AG10803 (cell line): ENCODE measurements around the gene CCSER1.
"Not testable (repeated sequence)": the region's sequence is repeated elsewhere in the genome, so short reads cannot be mapped to it uniquely, and the experiment has no call there.

Source experiments
- DNase-seq: peaks from one replicate; pipeline ENCODE4 v3.0.0; 2010; ENCODE audit warnings: low read depth
- H3K4me3 ChIP-seq: 2 replicates; pipeline ENCODE4 v1.5.1; 2011; ENCODE audit warnings: mild to moderate bottlenecking, low read length, control low read depth
- TF ChIP-seq, protein P1 (sequence below): conservative IDR thresholded peaks from 2 replicates; pipeline ENCODE4 v1.5.1; 2011; ENCODE audit warnings: mild to moderate bottlenecking, low read length, control low read depth, inconsistent platforms

Gene CCSER1

DNA sequence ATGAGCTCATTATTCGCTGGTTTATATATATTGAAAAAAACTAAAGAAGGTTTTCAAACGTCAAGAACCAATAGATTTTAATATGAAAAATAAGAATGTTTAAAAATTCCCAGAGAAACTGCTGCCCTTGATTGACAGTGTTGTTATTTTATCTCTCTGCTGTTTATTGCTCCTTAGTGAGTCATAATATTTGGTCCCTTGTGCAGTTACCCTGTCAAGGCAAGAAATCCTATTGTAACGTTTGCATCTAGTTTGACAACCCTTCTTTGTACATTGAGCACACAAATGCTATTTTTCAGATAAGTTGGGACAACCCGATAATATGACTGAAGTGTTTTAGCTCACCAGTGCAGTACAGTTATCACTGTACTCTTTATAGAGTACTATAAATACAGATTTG, 349.4 kb downstream of the CCSER1 start:
- no peak for DNase-seq
- TF ChIP-seq, protein P1, sequence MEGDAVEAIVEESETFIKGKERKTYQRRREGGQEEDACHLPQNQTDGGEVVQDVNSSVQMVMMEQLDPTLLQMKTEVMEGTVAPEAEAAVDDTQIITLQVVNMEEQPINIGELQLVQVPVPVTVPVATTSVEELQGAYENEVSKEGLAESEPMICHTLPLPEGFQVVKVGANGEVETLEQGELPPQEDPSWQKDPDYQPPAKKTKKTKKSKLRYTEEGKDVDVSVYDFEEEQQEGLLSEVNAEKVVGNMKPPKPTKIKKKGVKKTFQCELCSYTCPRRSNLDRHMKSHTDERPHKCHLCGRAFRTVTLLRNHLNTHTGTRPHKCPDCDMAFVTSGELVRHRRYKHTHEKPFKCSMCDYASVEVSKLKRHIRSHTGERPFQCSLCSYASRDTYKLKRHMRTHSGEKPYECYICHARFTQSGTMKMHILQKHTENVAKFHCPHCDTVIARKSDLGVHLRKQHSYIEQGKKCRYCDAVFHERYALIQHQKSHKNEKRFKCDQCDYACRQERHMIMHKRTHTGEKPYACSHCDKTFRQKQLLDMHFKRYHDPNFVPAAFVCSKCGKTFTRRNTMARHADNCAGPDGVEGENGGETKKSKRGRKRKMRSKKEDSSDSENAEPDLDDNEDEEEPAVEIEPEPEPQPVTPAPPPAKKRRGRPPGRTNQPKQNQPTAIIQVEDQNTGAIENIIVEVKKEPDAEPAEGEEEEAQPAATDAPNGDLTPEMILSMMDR = no peak
- H3K4me3 ChIP-seq = no peak overlapping the region

DNA sequence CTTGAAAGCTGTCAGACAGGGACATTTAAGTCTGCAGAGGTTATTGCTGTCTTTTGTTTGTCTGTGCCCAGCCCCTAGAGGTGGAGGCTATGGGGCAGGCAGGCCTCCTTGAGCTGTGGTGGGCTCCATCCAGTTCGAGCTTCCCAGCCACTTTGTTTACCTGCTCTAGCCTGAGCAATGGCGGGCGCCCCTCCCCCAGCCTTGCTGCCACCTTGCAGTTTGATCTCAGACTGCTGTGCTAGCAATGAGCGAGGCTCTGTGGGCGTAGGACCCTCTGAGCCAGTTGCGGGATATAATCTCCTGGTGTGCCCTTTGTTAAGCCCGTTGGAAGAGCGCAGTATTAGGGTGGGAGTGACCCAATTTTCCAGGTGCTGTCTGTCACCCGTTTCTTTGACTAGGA, 357.7 kb downstream of the CCSER1 start:
- H3K4me3 ChIP-seq, DNase-seq: not testable (repeated sequence)

DNA sequence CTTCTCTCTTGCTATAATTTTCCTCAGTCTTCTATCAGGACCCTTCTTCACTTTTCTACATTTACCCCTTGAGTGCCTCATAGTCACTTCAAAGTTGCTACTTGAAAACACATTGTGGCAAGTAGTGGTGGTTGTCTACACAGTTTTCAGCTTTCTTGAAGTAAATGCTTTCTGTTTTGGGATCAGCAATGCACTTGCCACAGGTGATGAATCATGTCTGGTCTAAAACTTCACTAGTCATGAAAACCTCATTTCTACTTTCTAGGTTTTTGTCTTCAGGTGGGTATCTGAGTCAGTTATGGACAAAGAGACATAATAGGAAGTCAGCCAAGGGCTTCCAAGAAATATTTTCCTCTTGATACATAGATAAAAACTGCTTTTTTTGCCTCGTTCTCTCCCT, 359.2 kb downstream of the CCSER1 start:
- TF ChIP-seq, protein P1 = no peak
- DNase-seq = no peak
- H3K4me3 ChIP-seq = no peak overlapping the region

DNA sequence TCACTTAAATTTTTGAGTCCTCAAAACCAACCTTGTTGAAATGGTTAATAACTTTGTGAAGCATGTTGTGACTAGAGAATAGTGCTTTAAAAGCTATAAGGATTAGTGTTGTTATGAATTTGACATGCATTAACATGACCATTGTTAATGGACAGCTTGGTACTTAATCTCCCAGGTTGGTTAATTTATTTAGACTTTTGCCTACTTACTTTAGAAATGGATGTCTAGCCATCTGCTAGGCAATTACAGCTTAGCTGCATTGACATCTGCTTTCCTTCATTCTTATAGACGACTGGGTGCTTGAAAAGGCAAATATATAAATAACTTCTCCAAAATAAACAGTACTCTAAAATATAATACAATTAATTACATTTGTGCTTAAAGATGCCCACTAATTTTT, 368.0 kb downstream of the CCSER1 start:
- no peak overlapping the region for H3K4me3 ChIP-seq
- TF ChIP-seq, protein P1 = no peak
- DNase-seq = no peak

DNA sequence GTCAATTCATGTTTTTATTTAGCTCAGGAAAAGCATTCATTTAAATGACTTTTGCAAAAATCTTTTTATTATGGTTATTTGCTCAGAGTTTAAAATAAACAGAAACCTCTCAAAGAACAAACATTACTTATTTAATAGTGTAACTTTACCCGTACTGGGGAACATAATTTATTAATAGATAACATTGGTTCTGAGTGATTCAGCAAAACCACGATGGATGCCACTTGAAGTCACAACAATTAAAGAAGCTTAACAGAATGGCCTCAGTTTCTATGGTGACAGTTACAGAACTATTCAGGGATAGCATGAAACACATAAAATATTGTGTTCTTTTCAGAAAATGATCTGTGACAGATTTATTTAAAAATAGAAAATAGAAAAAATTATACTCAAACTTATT, 368.7 kb downstream of the CCSER1 start:
- no peak for DNase-seq
- TF ChIP-seq, protein P1 = no peak
- no peak overlapping the region for H3K4me3 ChIP-seq

DNA sequence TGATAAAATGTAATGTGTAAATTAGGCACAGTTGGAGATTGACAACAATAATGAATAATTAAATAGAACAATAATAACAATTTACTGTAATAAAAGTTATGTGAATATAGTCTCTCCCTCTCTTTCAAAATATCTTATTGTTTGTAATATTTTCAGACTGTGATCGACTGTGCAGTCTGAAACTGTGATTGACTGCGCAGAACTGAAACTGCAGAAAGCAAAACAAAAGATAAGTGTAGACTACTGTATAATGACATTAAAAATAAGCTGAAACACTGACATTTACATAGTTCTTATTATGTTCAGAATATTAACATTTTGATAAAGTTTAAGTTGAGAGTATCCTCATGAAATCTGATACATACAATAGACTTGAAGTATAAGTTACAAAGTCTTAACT, 371.0 kb downstream of the CCSER1 start:
- no peak for DNase-seq
- H3K4me3 ChIP-seq = no peak overlapping the region
- TF ChIP-seq, protein P1 = no peak

DNA sequence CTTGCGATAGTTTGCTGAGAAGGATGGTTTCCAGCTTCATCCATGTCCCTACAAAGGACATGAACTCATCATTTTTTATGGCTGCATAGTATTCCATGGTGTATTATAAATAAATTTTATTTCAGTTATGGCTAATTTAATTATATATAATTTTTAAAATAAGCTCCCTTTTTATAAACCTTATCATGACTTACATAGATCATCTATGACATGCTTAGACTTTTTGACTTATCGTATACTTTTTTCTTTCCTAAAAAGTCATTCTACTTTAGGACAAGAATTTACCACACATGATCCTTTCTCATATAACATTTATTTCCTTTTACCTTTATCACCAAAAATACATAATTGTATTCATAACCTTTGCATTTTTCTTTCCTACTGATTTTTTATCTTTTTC, 376.5 kb downstream of the CCSER1 start:
- no peak for DNase-seq
- H3K4me3 ChIP-seq = no peak overlapping the region
- TF ChIP-seq, protein P1 = no peak

DNA sequence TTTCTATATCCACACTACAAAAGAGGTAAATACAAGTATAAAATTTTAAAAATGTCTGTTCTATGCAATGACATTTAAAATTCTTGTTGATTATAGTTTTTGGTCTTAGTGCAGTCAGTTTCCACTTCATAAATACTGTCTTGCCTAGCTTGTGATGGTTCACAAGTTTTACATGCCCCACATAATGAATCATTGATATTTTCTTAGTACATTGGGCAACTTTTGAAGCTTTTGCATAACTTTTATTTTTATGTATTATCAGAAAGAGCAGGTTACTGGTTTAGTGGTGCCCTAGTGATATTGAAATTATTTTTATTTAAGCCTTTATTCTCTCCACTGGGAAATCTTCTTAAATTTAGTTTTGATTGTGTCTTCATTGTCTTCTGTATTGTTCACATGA, 388.0 kb downstream of the CCSER1 start:
- TF ChIP-seq, protein P1 = no peak
- DNase-seq = no peak
- H3K4me3 ChIP-seq = no peak overlapping the region
